Fibroblast of pulmonary artery (primary cell): ENCODE results near the gene TRIP4.

Experiments
- DNase-seq: peaks from one replicate; pipeline ENCODE4 v3.0.0-alpha.2; 2010; ENCODE audit warnings: low read depth
- H3K4me3 ChIP-seq: replicated peaks from 2 replicates; pipeline ENCODE4 v1.5.1; 2011; ENCODE audit warnings: low read depth, mild to moderate bottlenecking, control low read depth, low read length, moderate library complexity
- TF ChIP-seq, protein P1 (sequence below): IDR thresholded peaks from 2 replicates; pipeline ENCODE4 v1.5.1; 2011; ENCODE audit warnings: mild to moderate bottlenecking, control low read depth, low read length, inconsistent platforms; ENCODE audit errors: missing control alignments

Gene TRIP4

DNA sequence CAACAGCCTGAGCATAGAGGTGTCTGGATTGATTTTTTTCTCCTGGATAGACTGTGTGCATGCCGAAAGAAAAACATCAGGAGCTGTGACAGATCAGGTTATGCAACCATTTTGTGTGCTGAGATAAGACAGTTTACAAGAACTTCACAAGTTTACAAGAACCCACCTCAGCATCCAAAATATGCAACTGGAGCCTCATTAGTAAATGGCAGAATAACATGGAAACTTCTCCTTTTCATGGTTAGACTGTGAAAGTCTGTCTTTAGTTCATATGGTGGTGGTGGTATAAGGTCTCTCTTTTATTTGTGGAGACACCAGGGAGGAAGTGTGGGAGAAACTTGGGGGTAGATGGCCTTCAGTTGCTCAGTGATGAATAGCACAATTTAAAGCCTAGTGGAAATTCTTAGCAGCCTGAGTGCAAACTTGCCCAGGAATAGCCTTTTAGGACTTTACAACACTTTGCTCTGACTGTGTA is 69.0 kb downstream of the TRIP4 start:
- TF ChIP-seq, protein P1, sequence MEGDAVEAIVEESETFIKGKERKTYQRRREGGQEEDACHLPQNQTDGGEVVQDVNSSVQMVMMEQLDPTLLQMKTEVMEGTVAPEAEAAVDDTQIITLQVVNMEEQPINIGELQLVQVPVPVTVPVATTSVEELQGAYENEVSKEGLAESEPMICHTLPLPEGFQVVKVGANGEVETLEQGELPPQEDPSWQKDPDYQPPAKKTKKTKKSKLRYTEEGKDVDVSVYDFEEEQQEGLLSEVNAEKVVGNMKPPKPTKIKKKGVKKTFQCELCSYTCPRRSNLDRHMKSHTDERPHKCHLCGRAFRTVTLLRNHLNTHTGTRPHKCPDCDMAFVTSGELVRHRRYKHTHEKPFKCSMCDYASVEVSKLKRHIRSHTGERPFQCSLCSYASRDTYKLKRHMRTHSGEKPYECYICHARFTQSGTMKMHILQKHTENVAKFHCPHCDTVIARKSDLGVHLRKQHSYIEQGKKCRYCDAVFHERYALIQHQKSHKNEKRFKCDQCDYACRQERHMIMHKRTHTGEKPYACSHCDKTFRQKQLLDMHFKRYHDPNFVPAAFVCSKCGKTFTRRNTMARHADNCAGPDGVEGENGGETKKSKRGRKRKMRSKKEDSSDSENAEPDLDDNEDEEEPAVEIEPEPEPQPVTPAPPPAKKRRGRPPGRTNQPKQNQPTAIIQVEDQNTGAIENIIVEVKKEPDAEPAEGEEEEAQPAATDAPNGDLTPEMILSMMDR, result no peak
- peak; percentile 50 for DNase-seq
- H3K4me3 ChIP-seq, result no peak overlapping the region

DNA sequence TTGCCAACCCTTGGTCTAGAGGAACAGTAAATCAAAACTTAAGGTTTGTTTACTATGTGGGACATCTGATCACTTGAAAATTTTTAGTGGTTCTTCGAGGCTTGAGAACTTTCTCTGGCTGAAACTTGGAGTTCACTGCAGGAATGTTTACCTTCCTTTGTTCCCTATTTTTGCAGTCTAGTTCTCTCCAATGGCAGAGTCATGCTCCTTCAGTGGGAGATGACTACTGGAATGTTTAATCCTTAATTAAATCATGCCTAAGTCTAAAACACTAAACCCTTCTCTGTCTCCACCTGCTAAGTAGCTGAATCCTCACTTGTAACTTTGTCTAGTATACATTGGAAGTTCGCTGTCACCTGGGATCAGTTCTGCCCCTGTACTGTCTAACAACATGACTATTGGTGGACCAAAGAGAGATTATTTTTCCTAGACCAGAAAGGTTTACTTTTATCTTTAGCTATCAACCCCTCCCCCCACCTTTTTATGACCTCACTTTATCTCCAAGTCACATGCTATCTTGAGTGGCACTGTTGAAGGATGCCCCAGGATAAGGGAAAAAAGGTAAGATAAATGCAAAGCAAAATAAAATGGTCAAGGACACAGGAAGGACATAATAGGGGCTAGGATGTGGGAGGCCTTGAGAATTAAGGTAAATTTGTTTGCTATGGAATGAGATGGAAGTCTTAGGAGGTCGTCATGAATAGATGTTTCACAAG is 71.6 kb downstream of the TRIP4 start:
- TF ChIP-seq, protein P1, result no peak
- H3K4me3 ChIP-seq, result no peak overlapping the region
- DNase-seq, result no peak

DNA sequence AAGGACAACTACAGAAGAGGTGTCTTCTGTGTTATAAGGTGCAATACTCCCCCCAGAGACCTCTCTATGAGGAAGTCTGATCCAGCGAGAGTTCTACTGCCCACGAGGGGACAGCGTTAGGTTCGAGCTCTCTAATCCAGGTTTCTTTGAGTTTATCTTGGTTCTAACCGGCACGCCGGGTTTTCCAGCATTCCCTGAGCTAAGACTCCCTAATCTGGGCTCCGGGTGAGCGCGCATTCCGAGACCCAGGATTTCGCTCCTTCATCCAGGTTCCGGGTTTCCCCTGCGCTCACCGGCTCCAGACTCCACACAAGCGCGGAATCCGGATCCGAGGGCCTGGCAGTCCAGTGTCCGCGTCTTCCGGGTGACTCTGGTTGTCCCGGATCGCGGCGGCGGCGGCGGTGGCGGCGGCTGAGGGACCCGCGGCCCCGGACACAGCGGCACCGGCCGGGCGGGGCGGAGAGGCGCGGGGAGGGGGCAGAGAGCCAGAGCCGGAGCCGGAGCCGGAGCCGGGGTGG is 72.6 kb downstream of the TRIP4 start, which contains the start of gene ZNF609:
Gene ZNF609 (plus strand): TSS at position 373 of the 518 bp plus-strand sequence. CDS start 38,842 bp downstream, outside the sequence.
- peak within 1 kb of the TSS; percentile 74 for H3K4me3 ChIP-seq
- TF ChIP-seq, protein P1, result no peak
- peak; percentile 96 for DNase-seq

DNA sequence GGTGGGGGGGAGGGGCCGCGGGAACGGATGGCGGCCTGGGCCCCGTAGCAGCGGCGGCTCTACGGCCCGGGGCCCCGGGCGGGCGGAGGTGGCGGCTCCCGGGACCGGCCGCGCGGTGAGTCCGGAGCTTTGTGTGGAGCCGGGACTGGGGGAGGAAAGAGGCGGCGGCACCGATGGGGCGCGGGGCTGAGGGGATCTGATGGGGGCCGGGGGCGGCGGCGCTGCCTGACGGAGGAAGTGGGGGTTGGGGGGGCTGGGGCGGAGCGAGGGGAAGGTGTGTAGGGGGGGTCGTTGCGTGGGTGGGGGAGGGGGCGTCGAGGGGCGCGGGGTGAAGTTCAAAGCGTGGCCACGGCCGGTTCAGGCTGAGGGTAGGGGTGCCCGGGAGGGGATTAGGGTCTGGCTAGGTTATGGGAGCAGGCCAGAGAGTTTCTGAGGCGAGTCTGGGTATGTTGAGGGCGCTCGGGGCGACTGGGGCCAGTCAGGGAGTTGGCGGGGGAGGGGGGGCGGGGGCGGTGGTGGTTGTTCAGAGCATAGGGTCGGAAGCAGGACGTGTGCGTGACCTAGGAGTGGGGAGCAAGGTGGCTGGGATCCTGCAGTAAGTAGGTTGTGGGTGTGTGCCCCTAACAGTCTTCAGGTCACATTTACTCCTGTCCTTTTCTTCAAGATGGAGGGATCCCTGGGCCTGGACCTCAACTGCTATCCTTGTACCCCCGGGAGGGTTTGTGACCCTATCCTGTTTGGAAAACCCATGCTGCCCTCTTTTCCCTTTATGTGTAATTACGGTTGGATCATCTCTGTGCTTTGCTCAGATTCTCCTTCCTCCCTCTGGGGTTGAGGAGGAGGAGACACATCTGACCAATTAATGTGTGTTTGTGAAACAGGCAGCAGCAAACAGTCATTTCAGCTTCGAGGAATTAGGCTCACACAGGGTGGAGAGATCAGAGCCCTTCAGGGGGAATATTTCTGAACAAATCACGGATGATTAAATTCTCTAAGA is 73.4 kb downstream of the TRIP4 start:
- peak; percentile 83 for DNase-seq
- peak overlapping the region; percentile 74 for H3K4me3 ChIP-seq
- TF ChIP-seq, protein P1, result peak; percentile 20

DNA sequence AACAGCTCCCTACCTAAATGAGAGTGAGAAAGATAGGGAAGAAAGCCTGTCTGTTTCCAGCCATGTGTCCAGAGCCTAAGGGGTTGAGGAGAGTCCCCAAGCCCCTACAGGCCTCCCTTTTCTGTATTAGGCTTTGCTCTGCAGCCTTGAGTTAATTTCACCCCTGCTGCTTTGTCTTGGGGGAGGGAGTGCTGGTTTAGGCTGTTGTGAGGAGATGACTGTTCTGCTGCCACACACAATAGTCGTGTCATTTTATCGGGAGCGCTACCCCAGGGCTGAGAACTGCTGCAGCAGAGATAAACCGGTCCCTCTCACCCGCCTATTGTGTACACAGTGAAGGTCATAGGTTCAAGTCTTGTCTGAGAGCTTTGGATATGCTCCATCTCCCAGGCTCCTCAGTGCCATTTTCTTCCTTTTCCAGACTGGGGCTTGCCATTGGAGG is 74.1 kb downstream of the TRIP4 start:
- TF ChIP-seq, protein P1, result no peak
- H3K4me3 ChIP-seq, result peak overlapping the region; percentile 74
- DNase-seq, result peak; percentile 49

DNA sequence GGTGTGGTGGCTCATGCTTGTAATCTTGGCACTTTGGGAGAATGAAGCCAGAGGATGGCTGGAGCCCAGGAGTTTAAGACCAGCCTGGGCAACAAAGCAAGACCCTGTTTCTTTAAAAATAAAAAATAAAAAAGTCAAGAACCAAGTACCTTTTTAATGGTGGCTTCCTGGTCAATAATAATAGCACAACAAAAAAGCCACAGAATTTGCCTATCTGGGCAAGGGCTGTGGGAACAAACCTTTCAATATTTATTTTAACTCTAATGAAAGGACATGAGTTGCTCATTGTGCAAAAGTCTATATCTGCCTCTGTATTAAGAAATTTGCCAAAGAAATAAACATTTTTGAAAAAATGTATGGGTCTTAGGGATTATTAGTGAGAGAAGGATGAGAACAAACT is 74.9 kb downstream of the TRIP4 start:
- DNase-seq, result no peak
- TF ChIP-seq, protein P1, result no peak
- H3K4me3 ChIP-seq, result peak overlapping the region; percentile 74
